ENCODE measurements around the gene TBRG4.
"Not testable (repeated sequence)": the region's sequence is repeated elsewhere in the genome, so short reads cannot be mapped to it uniquely, and the experiment has no call there.

The TBRG4 gene

DNA sequence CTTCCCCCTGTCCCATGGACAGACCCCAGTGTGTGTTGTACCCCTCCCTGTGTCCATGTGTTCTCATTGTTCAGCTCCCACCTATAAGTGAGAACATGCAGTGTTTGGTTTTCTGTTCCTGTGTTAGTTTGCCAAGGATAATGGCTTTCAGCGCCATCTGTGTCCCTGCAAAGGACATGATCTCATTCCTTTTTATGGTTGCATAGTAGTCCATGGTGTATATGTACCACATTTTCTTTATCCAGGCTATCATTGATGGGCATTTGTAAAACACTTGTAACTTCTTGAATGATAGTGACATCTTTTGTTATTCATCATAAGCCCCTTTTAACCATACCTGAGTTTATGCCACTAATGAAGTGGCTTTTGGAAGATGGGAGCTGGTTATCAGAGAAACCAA is 2.8 kb upstream of the TBRG4 start:
- DNase-seq, result not testable (repeated sequence)

DNA sequence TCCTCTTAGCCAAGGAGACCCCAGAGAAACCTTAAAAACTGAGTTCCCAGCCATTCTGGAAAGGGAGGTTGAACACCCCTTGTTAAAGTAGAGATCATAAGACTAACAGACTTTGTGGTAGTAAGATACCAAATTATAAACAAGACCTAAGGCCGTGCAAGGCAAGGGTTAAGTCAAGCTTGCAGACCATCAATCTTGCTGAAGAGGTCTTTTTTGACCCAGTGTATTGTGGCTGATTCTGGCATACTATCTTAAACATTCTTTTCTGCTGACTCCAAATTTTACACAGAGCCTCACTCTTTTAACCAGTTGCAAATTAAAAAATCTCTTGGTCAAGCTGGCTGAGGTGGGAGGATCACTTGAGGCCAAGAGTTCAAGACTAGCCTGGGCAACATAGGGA is 1.2 kb upstream of the TBRG4 start:
- no peak for DNase-seq

DNA sequence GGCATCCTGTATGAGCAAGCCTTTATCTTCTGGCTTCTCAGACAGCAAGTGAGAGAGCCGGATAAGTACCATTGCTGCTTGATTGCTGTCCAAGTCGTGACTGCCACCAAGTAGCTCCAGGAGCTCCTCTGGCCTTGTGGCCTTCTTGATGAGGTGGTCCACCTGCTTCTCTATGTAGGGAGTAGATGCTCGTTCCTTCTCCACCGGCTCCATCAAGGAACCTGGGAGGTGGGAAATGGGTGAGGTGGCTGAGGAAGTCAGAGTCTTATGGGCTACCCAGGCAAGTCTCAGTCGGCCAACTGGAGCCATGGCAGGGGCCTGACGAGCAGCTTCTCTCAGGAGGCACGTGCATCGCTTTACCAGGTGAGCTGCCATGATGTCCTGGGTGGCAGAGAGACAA is 2.6 kb downstream of the TBRG4 start:
- DNase-seq, result no peak

DNA sequence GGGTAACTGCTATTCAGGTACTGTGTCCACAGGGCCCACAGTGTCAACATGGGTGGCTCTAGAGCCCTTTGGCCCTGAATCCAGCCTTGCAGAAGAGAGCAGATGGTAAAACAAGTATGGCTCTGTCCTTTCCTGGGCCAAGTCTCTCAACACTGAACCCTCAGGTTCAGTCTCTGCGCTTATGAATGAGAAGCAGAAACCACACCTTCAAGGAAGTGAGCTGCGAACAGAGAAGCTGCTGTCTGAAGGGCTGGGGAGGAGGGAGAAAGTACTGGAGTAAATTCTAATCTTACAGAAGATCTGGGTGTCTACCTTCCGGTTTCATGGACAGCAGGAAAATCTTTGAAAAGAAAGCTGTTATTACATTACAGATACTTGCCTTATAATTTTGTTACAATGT is 4.1 kb downstream of the TBRG4 start:
- no peak for DNase-seq

DNA sequence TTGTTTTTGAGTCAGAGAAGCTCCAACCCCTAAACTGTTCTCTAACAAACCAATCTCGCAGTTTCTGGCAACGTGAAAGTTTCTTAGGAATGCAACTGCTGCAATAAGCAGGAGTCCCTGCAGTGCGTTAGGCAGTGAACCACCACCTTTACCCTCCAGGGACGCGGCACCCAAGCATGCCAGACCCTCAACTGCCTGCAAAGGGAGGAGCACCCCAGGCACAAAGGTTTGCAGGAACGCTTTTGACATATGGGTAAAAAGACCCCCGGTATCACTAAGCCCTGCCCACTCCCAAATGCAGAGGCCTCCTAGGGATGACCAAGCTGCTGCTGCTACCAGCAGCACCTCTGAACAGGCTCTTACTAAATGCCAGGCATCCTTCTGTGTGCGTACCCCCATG is 4.7 kb downstream of the TBRG4 start:
- no peak for DNase-seq

DNA sequence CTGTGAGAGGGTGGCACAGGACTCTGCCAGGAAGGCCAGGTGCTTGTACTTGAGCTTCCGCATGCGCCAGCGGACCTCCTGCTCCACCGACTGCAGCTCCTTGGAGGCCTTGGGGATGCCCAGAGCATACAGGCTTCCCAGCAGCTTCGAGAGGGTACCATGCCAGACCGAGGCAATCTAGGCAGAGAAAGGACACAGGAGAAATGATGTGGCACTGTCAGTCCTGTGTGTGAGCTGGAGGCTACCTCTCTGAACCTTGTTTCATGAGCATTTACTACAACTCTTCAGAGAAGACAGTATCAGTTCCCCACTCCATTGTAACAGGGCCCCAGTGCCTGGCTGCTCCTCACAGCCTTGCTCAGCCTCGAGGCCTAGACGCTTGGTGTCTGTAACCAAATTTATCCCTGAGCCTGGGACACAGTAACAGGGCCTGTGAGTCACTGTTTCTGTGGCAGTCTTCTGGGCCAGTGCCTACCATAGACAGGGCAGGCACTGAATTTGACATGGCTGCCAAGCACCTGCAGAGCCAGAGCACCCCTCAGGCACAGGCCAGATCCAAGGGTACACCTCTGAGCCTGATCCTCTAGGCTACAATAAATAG is 5.8 kb downstream of the TBRG4 start:
- no peak for DNase-seq

DNA sequence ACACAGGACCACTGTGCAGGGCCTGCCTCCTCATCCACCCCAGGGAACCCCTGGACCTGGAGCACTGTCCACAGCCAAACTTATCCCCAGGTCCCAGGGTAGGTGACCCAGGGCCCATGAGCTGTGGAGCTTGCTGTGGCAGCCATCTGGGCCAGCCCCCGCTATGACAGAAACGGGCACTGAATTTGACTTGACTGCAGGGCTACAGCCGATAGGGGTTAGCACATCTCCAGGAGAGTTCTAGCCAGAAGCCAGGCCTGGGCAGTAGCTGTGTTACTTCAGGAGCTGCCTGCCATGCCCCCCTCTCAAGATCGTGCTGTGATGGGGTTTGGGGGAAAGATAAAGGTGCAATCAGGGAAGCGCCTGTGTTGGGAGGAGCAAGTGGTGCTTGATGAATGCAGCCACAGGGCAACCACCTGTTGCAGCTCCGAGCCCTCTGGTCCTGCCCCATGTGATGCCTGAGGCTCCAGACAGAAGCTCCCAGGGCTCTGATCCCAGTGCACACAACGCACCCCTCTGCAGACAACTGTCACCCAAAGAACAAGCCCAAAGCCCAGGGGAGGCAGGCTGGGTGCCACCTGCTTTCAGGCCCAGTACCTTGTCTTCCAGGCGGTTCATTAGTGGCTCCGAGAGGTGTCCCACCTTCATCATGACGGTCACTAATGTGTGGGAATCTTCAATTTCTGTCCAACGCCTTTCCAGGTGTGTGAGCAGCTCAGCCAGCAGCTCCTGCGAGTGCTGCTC is 6.5 kb downstream of the TBRG4 start:
- no peak for DNase-seq

DNA sequence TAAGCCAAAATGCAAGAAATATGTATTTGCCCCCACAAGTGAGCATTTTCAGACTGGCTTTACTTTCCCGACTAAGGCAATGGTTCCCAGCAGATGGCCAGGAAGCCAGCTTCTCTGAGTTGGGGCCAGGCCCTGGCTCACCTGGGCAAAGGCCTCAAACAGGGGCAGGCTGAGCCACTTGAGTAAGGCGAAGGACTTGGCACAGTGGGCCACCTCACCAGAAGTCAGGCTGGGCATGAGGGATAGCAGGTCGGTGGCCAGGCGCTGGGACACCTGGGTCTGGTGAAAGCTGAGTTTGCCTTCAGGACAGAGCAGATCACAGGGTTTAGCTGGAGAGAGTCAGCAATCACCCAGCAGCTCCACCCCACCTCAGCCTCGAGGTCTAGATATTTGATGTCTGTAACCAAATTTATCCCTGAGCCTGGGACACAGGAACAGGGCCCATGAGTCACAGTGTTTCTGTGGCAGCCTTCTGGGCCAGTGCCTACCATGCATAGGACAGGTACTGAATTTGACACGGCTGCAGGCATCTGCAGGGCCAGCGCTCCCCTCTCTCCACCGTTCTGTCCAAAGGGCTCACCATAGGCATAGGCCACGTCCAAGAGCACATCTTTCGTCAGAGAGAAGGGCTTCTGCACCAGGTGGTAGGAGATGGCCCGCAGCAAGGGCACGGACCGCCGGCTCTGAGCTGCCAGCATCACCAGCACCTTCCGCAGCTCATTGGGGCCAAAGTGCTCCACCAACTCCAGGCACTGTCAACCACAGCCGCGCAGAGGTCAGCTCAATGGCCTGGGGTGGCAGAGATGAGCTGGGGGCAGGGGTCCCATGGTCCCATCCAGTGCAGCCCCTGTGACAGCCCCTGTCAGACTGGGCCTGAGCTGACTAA is 7.3 kb downstream of the TBRG4 start:
- no peak for DNase-seq

DNA sequence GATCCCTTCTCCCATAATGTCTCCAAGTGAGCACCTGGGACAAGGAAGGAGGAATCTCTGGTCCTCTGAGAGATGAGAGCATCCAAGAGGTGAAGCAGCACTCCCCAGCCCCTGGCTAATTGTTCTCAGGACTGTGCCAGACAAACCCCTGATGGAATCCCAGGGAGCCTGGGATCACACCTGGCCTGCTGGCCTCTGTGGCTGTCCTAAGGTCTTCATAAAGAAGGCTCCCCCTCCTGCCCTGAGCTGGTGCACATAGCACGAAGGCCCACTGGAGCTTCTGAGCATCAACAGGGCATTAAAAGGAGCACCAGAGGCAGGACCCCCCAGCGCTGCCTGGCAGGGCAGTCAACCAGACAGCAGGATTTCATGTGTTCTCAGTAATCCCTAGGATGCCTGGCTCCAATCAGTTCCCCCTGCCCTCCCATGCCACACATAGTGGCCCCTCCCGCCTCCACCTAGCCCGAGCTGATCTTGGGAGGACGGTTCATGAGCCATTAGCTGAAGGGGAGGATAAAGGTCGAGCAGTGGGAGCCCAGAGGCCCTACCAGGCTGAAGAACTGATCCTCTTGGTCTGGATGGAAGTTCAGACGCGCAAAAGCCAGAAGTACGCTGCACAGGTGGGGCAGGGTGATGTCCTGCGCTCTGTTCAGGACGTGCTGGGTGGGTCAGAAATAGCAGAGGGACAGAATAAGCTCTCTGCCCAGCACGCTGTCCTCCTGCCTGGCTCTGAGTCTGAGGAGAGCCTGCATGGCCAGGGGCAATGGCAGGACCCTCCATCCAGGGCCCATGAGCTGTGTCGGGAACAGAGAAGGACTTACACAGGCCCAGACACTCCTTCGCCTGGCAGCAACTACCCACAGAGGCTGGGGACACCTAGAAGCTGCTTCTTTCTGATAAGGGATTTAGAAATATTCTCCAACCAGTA is 8.4 kb downstream of the TBRG4 start:
- no peak for DNase-seq

DNA sequence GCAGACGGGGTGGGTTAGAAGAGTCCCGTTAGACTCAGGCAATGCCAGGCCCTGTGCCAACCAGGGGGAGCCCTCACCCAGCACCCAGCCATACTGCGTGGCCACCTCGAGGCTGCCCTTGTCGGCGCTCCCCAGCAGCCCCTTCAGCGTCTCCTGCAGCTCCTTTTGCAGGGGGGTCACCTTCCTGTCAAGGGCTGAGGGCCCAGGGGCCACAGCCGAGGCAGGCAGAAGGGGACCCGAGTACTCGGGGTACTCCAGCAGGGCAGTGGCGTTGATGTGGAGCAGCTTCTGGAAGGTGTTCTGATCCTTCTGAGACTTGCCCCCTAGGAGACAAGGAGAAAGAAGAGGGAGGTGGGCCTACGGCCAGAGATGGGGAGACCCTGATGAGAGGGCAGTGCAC is 9.7 kb downstream of the TBRG4 start:
- DNase-seq, result no peak

DNA sequence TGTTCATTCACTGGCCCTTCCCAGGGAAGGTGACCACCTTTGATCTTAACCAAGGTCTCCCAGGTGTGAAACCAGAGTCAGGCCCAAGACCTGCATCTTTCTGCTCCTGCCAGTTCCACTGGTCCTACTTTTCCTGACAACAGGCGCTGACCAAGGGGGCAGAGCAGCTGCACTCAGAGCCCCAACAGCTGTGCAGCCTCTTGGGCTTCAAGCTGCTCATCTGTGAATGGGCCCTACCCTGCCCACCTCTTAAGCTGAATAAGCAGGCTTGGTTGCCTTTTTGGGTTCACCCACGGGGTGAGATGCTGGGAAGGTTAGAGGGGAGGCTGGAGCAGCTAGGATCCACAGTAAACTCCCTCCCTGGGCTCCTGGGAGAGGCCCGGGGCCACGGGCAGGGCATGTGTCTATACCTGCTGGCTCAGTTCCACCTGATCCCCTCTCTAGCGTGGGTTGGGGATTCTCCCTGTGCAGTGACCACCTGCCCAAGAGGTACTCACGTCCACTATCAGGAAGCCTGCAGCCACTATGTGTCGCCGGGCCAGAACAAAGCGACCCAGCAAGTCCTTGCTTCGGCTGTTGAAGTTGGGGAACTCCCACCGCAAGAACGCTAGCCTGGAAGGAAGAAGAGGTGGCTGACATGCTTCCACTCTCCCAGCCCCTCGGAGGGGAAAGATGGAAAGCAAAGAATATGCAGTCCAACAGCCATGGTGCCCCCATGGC is 10.6 kb downstream of the TBRG4 start:
- no peak for DNase-seq

DNA sequence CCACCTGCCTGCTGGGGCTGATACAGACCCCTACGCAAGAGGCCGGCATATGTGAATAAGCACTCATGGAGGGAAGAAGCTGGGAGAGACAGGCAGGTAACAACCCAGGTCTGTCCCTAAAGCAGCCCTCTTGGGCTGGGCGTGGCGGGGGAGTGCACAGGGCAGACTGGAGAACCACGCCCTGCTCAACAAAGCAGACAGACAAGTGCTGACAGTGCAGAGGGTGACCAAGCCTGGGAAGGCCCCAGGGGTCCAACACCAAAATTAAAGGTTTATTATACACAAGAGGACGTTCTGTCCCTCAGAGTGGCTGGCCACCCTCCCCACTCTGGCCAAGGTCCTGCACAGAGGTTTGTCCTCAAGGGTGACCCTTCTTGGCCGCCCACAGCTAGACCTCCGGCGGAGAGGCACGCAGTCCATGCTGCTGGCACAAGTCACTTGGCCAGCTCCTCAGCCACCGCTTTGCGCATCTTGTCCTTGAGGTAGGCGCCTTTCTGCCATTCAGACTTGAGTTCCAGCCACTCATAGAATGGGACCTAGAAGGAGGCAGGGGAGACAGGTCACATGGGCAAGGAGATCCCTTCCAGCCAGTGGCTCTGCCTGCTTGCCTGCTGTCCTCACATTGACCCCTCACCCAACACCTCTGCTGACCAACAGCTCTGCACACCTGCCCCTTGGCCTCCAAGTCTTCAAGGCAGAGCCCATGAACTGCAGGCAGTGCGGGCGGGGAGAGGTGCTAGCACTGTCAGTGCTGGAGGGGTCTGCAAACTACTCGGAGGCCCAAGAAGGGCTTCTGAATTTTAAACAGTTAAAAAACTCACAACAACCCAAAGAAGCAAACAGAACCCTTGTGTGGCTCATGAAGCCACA is 11.4 kb downstream of the TBRG4 start:
- no peak for DNase-seq

DNA sequence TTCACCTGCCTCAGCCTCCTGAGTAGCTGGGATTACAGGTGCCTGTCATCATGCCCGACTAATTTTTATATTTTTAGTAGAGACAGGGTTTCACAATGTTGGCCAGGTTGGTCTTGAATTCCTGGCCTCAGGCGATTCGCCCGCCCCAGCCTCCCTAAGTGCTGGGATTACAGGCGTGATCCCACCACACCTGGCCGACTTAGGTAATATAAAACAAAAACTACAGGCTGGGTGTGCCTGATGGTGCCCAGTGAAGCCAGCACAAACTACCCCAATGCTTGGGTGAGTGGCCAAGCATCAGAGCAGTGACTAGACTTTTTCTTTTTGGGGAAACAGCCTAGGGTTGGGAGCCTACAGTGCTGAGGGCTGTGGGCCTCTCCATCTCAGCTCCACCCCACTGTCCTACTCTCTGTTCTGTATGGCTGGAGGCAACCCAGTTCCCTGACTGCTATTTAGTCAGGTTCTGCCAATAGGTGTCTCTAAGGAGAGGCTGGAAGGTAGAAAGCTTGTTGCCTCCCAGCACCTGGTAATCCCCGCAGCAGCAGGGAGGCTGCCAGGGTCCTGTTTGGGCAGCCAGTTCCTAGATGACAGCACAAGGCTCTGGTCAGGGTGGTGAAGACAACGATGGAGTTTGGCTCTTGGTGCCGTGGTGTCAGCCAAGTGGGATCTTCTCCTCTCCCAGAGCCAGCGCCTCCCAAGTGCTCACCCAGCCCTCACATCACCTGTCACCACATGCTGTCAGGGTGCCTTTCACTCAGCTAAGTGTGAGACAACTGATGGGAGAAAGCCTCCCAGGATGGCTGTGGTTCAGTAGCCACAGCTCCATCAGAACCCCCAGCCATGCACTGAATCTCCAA is 12.3 kb downstream of the TBRG4 start:
- no peak for DNase-seq

DNA sequence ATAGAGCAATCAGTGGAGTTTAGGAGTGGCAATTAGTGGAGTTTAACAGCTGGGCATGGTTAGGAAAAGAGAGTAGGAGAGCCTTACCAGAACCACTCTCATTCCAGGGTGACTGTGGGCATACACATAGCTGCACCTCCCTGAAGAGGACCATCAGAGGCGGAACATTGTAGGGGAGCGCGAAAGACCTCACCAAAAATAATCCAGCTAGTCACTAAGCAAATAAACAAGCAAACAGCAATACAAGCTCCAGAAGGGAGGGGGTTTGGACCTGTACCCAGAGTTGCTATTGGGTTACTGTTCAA is 18.6 kb downstream of the TBRG4 start:
- DNase-seq, result no peak

DNA sequence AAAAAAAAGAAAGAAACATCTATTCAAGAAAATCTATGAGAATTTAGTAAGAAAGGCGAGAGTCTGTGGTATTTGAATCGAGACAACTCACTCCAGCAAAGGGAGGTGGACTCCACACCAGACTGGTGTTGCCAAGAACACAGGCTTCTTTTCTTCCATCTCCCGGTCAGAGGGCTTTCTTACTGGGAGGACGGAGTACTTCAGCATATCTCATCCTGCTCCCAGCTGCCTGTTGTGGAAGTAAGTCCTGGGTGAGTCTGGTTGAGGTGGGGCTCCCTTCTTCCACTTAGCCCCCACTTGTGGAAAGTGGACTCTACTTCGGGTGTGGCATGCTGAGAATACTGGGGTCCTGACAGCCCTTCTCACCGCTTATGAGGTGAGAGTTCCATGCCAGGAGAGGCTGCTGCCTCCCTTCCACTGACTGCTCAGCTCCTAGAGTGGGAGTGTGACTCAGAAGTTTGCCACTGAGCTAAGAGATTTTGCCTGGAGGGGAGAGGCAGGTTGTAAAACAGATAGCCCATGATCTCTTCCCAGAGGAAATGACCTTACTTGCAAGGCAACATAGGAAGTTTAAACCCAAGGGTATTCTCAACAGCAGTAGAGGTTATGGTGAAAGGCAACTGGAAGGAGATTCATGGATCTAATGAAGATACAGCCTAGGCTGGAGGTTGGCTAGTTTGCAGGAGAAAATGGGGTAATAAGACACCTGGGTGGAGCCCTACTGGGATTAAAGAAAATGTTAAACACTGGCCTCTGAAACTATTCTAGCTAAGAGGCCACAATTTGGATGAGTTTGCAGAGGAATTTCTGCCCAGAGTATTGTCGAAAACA is 19.2 kb downstream of the TBRG4 start:
- no peak for DNase-seq

DNA sequence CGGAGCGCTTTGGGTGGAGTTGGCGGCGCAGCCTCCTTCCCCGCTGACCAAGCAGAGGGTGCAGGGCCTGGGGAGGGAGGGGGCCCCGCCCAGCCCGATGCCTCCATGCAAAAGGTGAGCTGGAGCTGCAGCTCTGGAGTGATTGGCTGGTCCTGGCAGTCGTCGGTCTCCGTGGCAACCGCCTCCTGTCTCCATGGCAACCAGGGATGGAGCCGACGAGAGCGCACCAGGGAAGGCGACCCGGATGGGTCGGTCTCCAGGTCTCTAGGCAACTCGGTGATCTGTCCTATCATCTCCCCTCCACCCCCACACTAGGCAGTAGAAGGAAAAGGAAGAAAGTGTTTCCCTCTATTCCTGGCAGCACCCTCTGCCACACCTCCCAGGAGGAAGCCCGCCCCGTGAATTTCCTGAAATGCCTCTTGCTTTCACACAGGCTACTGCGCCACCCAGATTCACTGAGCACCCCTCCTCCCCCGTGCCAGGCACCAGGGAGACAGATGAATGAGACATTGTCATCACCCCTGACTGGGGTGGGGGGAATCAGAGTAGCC is 22.1 kb downstream of the TBRG4 start:
- DNase-seq, result peak; percentile 42

DNA sequence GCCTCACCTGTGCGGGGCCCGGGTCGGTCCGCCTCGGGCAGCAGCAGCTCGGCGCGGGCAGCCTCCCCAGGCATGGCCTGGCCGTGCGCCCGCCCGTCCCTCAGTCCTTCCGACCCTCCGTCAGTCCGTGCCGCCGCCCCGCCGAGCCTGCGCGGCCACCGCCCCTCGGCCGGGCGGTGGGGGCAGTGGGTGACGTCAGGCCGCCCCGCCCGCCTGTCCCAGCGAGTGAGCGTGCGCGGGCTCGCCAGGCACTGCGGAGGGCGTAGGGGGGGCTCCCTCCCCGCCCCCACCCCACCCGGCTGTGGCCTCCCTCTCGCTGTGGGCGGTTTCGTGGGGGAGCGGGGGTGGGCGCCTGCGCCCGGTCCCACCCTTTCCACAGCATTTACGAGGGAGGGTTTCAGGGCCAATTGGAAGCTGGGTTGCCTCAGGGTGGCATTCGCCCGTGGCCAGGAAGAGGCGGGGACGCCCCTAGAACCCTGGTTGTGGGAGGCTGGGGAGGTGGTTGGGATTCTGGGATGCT is 22.6 kb downstream of the TBRG4 start, which contains the start of gene NACAD:
TSS of gene NACAD (minus strand) at position 149 of the 520 bp plus-strand sequence. CDS start at position 74, 75 bp downstream.
- no peak for DNase-seq

DNA sequence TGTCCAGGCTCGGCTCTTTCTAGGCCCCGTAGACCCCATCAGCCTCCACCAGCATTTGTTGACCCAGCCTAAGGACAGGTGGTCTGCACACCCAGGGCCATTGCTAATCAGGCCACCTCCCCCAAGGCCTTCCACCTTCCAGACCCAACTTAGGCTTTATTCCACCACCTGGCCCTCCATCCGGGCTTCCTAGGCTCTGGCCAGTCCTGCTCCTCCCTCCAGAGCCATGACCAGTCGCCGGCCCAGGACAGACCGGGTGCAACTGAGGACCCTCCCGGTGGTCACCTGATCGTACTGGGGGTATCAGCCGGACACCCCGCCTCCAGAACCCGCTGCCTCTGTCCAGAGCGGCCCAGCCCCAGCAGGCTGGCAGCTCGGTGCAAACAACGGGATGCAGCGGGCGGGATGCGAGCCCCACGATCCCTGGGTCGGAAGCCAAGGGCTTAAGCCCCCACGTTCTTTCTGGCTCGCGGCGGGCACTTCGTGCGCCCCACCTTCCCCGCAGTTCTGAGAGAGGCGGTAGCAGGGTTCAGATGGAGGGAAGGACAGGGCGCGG is 23.3 kb downstream of the TBRG4 start:
- DNase-seq, result no peak

Measured in NCI-H2029 (cell line).